Cardiac fibroblast (primary cell): ENCODE data around the gene NRXN3.
"Not testable (repeated sequence)": the region's sequence is repeated elsewhere in the genome, so short reads cannot be mapped to it uniquely, and the experiment has no call there.

Experiments
- DNase-seq, 2 donors: peaks; one replicate each; pipeline versions ENCODE4 v3.0.0 to v3.0.0-alpha.2; 2010; ENCODE audit warnings: low read depth in 2 of 2
- H3K4me3 ChIP-seq, 2 donors: replicated peaks in 1 of 2; 1 replicate in 1 of 2; 2 replicates in 1 of 2; pipeline ENCODE4 v1.5.1; 2011; ENCODE audit warnings: low read depth in 2 of 2, low read length in 2 of 2, mild to moderate bottlenecking in 2 of 2, moderate library complexity in 1 of 2
- CTCF ChIP-seq: IDR thresholded peaks from one replicate; pipeline ENCODE4 v1.5.1; 2011; ENCODE audit warnings: low read depth, mild to moderate bottlenecking, low read length, inconsistent platforms

The NRXN3 gene

GRCh38 chr14:78414172-78414571, 244.0 kb downstream of the NRXN3 start:
- no peak for TF ChIP-seq CTCF
- no peak for DNase-seq
- H3K4me3 ChIP-seq, result no peak overlapping the region

GRCh38 chr14:78417532-78417931, 247.4 kb downstream of the NRXN3 start:
- no peak for TF ChIP-seq CTCF
- DNase-seq, result no peak
- H3K4me3 ChIP-seq, result no peak overlapping the region

GRCh38 chr14:78424311-78424710, 254.1 kb downstream of the NRXN3 start:
- no peak for DNase-seq
- H3K4me3 ChIP-seq, result no peak overlapping the region
- TF ChIP-seq CTCF, result no peak

- no peak overlapping the region for H3K4me3 ChIP-seq
- TF ChIP-seq CTCF, result no peak
- DNase-seq, result no peak
These were observed 255.2 kb downstream of the NRXN3 start for GRCh38 chr14:78425330-78425729.

GRCh38 chr14:78425782-78426181, 255.6 kb downstream of the NRXN3 start:
- no peak for TF ChIP-seq CTCF
- no peak overlapping the region for H3K4me3 ChIP-seq
- DNase-seq, result no peak

GRCh38 chr14:78432046-78432445, 261.9 kb downstream of the NRXN3 start:
- DNase-seq, result no peak
- no peak overlapping the region for H3K4me3 ChIP-seq
- no peak for TF ChIP-seq CTCF

- not testable (repeated sequence) for H3K4me3 ChIP-seq, DNase-seq
These were observed 267.3 kb downstream of the NRXN3 start for GRCh38 chr14:78437448-78437847.
